Activated CD8-positive, alpha-beta memory T cell treated with anti-CD3 and anti-CD28 coated beads, Interleukin-2, amount 50 U/mL, for 1 hour (primary cell): Measurements from ENCODE around the gene S100A10.

Experiments used
- DNase-seq: peaks from one replicate; pipeline ENCODE4 v3.0.0-alpha.2; 2020; ENCODE audit errors: extremely low read depth

The S100A10 gene

GRCh38 chr1:152013664-152014237 is 20.1 kb upstream of the S100A10 start:
- no peak for DNase-seq

GRCh38 chr1:152009691-152010090 is 16.0 kb upstream of the S100A10 start:
- no peak for DNase-seq

GRCh38 chr1:152007047-152007446 is 13.4 kb upstream of the S100A10 start:
- DNase-seq: no peak

DNA sequence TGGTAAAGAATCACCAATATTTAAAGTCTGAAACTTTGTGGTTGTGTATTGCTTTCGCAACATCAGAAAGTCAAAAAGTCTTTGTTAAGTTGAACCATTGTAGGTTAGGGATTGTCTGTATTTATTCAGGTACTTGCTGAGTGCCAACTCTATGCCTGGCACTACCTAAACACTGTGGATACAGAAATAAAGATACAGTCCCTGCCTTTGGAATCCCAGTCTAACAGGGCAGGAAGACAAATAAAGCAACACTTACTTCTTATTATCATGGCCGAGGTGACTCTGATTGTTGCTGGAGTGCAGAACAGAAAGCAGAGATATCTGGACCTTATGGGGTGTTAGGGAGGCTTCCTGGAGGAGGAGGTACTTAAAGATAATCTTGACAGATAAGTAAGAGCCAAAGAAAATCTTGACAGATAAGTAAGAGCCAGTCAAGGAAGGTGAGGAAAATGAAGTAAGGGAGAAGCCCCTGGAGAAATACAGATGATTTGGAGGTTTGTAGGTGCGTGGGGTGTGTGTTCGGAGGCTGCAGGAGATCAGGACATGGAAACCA is 11.8 kb upstream of the S100A10 start:
- DNase-seq: no peak

DNA sequence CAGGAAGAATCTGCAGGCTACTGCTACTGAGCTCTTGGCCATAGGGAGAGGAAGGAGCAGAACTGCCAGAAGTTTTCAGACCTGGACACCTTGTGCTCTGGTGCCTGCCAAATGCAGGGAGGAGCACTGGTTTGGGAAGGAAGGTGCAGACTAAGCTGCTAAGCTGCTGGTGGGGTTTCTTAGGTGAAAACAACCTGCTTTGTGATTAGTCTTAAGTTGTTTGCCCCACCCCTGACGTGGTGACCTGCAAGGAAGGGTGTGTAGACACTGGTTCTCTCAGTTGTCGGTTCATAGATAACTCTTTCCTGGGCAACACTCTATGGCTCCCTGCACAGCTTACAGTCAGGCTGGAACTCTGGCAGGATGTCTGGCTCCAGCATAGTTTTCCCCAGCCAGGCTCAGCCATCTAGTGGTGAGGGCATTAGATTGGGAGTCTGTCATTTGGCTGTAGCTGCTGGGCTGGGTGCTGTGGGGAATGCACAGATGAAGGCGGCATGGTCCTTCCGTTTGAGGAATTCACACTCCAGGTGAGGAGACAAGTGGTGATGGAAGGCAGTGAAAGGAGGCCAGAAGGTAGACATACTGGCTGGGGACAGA is 10.3 kb upstream of the S100A10 start:
- no peak for DNase-seq

DNA sequence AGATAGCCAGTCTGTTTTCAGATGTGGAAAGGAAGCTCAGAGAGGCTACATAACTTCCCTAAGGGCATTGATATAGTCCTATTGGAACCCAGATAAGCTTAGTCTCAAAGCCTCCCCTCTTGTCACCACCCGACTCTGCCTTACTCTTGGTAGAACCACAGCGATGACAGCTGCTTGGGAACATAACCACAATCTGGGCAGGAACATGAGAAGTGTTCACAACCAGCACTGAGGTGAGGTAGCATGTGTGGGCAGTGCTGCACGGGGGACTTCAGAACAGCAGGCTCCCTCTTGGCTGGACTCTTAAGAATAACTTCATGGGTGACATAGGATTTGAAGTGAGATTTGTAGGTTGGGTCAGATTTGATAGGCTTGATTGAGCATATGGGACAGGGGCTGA is 9.3 kb upstream of the S100A10 start:
- DNase-seq: no peak

DNA sequence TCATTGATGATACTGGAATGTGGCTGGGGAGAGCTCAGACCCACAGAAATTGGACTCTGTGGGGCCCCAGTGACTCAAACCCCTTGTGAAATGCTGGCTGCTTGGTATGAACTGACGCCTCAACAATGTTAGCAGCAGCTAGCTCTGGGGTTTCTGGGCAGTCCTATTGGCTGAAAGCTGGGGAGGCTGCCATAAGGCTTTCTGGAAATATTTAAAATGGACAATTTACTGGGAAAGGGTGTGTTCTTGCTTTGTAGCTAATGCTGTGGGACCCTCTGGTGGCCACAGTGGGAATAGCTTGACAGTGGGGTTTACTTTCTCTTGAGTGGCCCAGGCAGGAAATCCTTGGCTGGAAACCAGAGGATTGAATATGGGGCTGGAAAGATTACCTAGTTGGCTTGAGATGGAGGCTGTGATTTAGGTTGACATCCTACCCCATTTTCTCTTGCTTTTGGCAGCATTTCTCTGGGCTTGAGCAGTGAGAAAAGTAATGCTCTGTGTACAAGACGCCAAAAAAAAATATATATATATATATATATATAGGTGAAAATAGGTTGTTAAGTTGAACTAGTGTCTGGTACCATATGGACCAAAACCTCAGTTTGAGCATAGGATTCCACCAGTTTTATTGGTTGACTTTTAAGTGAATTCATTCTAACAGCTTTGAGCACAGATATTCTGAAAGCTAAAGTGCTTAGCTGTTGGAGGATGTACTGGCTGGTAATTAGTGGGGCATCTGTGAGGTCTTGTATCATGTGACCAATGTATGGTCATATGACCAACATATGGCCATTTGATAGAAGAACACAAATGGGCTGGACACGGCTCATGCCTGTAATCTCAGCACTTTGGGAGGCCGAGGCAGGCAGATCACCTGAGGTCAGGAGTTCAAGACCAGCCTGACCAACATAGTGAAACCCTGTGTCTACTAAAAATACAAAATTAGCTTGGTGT is 8.2 kb upstream of the S100A10 start:
- DNase-seq: no peak

DNA sequence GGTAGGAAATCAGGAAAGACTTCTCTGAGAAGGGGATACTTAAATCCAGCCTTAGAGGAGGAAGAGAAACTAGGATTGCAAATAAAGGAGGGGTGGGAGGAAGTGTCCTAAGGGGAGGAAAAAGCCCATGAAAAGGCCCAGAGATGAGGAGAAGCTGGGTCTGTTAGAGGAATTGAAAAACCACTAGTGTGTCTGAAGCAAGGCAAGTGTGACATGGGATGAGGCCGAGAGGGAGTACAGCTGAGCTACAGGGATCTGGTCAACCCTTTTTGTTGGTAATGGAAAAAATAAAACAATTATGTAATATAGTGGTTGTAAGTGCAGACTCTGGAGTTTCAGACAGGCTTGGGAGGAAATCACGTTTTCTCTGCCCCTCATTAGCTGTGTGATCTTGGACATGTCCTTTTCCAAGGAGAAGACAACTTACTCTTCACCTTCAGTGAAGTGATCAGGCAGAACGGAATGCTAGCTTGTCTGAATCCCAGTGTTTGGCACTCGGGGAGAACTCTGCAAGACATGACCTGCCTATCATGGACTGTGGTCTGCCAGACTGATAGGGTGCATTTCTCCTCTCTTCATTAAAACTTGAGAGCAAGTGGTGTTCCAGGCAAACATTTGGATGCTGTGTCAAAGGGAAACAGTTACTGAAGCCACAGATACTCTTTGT is 7.4 kb upstream of the S100A10 start:
- DNase-seq: no peak

DNA sequence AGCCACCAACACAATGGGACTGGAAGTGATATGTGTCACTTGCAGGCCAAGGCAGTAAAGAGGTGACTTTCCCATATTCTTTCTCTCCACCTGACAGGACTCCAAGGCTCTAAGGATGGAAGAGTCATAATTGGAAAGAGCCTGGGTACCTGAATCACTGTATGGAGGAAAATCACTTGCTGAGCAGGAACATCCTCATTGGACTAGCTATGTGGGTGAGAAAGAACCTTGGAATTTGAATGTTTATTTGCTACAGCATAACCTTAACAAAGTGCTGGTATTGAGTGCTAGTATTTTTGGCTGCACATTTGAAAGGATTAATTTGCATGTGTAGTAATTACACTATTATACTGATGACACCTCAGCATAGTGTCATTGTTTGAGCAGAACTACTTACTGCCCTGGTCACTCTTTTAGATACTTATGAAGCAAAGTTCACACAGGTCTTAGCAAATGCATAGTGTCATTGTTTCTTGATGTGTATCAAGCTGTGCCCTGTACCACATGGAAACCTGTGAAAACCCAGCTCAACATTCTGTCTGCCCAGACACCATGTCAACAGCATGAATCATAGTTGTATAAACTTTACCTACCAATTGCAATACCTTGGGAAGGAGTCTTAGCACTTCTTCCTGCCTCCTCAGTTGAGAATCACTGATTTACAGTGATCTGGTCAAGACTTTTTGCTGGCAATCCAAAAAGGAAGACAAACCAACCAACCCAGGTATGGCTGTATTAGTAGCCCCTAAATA is 5.1 kb upstream of the S100A10 start:
- no peak for DNase-seq

- DNase-seq: no peak
Measured at GRCh38 chr1:151997284-151997570, 3.6 kb upstream of the S100A10 start.

DNA sequence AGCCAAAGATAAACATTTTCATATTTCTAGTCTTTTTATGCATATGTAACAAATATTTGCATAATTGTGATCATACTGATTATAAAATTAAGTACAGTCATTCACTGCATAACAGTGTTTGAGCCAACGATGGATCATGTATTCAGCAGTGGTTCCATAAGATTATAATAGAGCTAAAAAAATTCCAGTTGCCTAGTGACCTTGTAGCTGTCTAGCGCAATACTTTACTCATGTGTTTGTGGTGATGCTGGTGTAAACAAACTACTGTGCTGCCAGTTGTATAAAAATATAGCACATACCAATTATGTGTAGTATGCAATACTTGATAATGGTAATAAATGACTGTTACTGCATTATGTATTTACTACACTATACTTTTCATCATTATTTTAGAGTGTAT is 2.1 kb upstream of the S100A10 start:
- DNase-seq: no peak

GRCh38 chr1:151994956-151995355 is 1.3 kb upstream of the S100A10 start:
- DNase-seq: no peak

DNA sequence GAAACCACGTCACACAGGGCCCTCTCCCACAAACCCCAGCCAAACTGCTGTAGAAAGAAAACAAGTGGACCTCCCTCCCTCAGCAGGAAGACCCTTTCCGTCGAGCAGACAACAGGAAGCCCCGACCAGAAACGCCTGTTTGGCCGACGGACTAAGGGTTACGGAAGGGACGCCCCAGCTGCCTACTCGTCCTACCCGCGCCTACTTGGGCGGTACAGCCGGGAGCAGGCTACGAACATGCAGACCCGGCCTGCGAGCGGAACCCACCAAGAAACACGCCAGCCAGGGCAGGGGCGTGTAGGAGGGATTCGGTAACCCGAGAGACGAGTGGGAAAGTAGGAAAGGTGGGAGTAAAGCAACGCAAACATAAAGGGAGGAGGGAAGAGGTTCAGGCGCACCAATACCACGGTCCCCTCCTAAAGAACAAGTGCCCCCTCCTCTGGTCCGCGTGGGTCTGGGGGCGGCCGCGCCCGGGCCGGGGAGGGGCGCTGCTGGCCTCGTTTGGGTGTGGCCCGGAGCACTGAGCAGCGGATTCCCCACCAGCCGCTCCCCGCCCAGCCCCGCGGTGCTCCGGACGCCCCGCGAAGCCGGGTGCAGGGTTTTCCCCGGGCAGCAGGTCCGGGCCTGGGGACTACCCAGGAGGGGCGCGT is 450 bp downstream of the S100A10 start:
- DNase-seq: no peak

DNA sequence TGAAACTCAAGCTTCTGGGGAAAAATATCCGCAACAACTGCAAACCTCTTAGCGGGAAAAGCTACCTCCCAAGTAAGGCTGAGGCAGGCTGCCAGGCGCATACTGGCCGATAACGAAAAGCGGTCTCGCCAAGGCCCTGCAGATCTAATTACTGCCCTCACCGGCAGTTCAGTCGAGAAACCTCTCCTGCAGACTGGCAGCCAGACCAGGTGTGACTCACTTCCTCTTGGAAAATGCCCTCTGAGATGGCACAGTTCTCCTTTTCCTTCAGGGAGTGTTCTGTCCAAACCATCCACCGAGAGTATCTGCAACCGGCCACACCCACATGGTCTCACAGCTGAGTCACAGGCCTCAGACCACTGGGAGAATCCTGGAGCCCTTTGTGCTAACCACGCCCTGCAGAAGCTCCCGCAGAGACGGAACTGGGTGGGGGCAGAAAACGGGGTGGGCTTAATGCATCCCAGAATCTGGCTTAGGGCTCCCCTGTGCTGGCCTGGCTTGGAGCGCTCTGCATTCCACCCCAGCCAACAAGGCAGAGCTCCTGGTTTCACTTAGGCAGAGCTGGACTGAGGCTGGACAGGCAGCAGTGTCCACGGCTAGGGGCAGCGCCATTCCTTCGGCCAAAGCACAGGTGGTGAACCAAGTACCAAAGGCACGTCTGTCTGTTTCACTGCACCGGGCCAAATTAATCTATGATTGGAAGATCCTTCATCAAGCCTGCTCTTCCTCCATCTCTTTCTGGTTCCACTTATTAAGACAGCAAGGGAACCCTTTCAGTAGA is 1.2 kb downstream of the S100A10 start:
- DNase-seq: no peak

- no peak for DNase-seq
Measured at GRCh38 chr1:151991663-151992302, 1.9 kb downstream of the S100A10 start.

DNA sequence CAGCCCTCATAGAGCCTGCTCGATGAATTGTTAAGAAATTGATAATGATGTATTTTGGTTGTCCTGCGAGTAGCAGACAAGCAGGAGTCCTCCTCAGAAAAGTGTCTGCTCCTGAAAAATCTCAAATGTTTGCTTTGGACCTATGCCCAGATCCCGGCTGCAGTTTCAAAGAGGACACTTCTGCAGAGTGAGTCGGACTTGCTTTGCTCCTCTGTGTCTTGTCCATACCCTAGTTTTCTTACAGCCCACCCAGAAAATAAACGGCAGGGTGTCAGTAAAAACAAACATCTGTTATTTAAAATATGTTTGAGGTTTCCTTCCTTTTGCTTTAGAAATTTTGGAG is 2.8 kb downstream of the S100A10 start:
- DNase-seq: no peak

DNA sequence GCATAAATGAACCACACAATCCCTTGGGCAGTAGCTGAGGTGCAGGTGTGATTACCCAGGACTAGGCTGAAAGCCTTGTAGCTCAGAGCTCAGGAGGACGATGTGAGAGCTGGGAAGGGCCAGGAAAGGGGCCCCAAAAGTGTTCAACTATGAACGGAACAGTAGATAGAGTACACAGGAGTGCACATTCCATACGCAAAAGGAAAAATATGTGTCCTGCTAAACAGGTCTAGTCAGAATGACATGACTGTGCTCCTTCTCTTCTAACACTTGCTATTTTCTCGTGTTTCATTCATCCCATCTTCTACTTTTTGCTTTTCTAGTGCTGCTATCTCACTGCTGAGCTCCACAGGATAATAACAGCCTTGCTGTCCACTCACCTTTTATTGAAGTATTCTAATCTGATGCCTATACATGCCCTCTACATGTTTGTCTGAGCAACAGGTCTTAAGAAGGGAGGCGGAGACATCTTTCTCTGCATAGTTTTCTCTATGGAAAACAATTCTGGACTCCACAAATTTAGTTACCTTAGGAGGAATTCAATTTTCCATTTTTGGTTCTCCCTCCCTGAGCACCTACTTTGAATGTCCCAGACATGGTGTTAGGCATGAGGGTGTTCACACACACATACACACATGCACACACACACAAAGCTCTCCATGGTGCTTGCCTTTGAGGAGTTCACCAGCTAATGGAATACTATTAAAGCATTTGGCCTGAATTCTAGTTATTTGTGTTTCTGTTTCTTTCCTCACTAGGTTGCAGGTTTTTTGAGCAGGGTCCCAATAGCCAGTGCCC is 3.4 kb downstream of the S100A10 start:
- DNase-seq: no peak

- no peak for DNase-seq
Measured at GRCh38 chr1:151989211-151989862, 4.3 kb downstream of the S100A10 start.
